Measurements from ENCODE around the gene SMKR1. TPM values are rescaled to one million over a fixed set of nuclear protein-coding genes. Genes with fewer than 3 reads are reported as not detected.

Gene SMKR1
- total and polyA plus RNA-seq, 8 donors: 0.46 to 4.5 (median 1.1) TPM

DNA sequence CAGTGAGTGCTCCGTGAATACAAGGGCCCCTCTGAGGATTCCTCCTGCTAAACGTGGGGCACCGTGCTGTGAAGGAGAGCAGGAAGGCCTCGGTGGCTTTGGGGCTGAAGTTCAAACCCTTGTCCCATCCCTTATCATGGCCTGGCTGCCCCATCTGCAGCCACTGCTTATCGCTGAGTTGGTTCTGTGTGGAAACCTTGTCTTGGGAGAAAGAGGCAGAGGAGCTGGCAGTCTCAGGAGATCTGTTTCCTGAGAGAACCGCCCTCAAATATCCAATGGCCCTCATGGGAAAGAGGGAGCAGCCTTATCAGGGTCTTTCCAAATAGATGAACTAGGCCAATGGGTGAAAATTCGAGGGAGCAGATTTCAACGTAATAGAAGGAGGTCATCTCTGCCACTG lies 57.2 kb downstream of the SMKR1 start:
- FAIRE-seq: no peak
- WGBS, 2 donors: 64 to 78% methylated on average over 8 of the region's 8 CpGs
- TF ChIP-seq, protein P1, sequence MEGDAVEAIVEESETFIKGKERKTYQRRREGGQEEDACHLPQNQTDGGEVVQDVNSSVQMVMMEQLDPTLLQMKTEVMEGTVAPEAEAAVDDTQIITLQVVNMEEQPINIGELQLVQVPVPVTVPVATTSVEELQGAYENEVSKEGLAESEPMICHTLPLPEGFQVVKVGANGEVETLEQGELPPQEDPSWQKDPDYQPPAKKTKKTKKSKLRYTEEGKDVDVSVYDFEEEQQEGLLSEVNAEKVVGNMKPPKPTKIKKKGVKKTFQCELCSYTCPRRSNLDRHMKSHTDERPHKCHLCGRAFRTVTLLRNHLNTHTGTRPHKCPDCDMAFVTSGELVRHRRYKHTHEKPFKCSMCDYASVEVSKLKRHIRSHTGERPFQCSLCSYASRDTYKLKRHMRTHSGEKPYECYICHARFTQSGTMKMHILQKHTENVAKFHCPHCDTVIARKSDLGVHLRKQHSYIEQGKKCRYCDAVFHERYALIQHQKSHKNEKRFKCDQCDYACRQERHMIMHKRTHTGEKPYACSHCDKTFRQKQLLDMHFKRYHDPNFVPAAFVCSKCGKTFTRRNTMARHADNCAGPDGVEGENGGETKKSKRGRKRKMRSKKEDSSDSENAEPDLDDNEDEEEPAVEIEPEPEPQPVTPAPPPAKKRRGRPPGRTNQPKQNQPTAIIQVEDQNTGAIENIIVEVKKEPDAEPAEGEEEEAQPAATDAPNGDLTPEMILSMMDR (IDR thresholded peaks at IDR 0.05): no peak

DNA sequence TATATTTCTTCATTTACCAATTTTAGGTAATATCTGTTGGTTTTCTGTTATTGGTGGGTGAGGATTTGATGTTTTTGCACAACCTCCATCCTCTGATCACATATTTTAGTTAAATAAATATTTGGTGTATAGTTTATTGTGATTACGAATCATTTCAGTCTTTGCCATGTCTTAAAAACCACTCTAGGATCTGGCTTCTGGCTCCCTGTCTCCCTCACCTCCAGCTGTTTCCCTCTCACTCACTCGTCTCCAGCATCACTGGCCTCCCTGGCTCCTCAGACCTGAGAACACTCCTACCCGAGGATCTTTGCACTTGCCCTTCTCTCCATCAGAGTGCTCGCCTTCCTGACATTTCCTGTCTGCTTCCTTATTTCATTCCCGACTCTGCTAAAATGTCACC lies 58.5 kb downstream of the SMKR1 start:
- 51 to 54% methylated on average over 5 of the region's 5 CpGs for WGBS, 2 donors
- no peak for ATAC-seq
- intact Hi-C loops (cut with DNase I): no loop called here
- no peak for DNase-seq
- FAIRE-seq: no peak
- H3K36me3 ChIP-seq: no peaks in the 10 kb centered on the region
- no peaks in the 10 kb centered on the region for H3K4me1 ChIP-seq
- H3K4me3 ChIP-seq: no peak overlapping the region
- TF ChIP-seq, protein P1 (IDR thresholded peaks at IDR 0.05): no peak
- H3K27ac ChIP-seq: no peak overlapping the region
- no peaks in the 10 kb centered on the region for H3K9me3 ChIP-seq
- H3K27me3 ChIP-seq: no peaks in the 10 kb centered on the region

More for the DNA sequence above, 57.2 kb downstream of the SMKR1 start:
- Histone ChIP-seq H3K36me3 (no peaks in the 10 kb centered on the region), H3K27me3 (no peaks in the 10 kb centered on the region), H3K27ac (no peak overlapping the region), H3K9me3 (no peaks in the 10 kb centered on the region), H3K4me1 (no peaks in the 10 kb centered on the region), H3K4me3 (no peak overlapping the region)
- DNase-seq: no peak
- intact Hi-C loops (cut with DNase I): no loop called here
- ATAC-seq: no peak

DNA sequence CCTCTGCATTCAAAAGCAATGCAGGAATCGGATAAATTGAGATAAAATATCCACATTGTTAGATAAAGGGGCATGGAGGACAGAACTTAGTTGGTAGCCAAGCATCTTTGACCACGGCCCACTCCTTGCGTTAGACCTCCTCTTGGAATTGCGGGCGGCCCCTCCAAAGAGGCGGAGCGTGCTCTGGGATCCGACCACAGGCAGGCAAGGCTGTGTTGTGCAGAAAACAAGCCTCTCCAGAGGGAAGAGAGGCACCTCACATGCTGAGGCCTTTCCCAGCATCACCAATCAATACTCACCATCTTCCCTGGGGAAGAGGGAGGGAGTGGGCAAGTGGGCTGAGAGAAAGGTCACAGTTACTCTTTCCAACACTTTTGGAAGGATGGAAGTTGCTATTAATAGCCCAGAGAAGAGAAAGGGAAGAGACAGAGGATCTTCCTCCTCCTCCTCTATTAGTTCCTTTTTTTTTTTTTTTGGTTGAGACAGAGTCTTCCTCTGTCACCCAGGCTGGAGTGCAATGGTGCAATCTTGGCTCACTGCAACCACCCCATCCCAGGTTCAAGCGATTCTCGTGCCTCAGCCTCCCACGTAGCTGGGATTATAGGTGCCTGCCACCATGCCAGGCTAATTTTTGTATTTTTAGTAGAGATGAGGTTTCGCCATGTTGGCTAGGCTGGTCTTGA lies 59.5 kb downstream of the SMKR1 start:
- no peak overlapping the region for H3K27ac ChIP-seq
- DNase-seq: no peak
- no peaks in the 10 kb centered on the region for H3K4me1 ChIP-seq
- intact Hi-C loops (cut with DNase I): no loop called here
- 65 to 72% methylated on average over 12 of the region's 12 CpGs for WGBS, 2 donors
- no peak for FAIRE-seq
- H3K36me3 ChIP-seq: no peaks in the 10 kb centered on the region
- TF ChIP-seq, protein P1 (IDR thresholded peaks at IDR 0.05): no peak
- ATAC-seq: no peak
- no peaks in the 10 kb centered on the region for H3K9me3 ChIP-seq
- H3K27me3 ChIP-seq: no peaks in the 10 kb centered on the region
- no peak overlapping the region for H3K4me3 ChIP-seq

Other genes with a start within 250 kb of the SMKR1 start
- under 1 TPM; 0.16 to 0.55 (median 0.35) TPM for gene STRIP2, start 68.1 kb upstream of the SMKR1 start, total RNA-seq
- under 1 TPM; 0.38 to 0.85 TPM for gene STRIP2, start 68.1 kb upstream of the SMKR1 start, polyA plus RNA-seq
- gene NRF1, start 109.2 kb downstream of the SMKR1 start, total RNA-seq: 10 to 100 TPM in 1 of 6 donors, 1 to 10 TPM in 5; 5.5 to 11.2 (median 7.0) TPM
- gene NRF1, start 109.2 kb downstream of the SMKR1 start, polyA plus RNA-seq: 1 to 10 TPM; 6.5 to 8.1 TPM